GM10266 (cell line): ENCODE results near the gene BTN2A1.

Experiments used
- DNase-seq: peaks from one replicate; pipeline ENCODE4 v3.0.0; 2012; ENCODE audit errors: extremely low spot score
- CTCF ChIP-seq: IDR thresholded peaks from 2 replicates; pipeline ENCODE4 v1.5.1; 2012; ENCODE audit warnings: mild to moderate bottlenecking, low read depth; ENCODE audit not compliant: control insufficient read depth, insufficient read depth; ENCODE audit errors: missing control alignments

BTN2A1 gene

GRCh38 chr6:26472549-26473290 lies 15.0 kb downstream of the BTN2A1 start:
- no peak for TF ChIP-seq CTCF
- no peak for DNase-seq

- TF ChIP-seq CTCF, result no peak
Measured at GRCh38 chr6:26473429-26473757, 15.6 kb downstream of the BTN2A1 start.

GRCh38 chr6:26473758-26474438 lies 16.1 kb downstream of the BTN2A1 start:
- peak; percentile 75 for DNase-seq
- no peak for TF ChIP-seq CTCF

More at GRCh38 chr6:26473429-26473757, 15.6 kb downstream of the BTN2A1 start:
- DNase-seq, result no peak

- TF ChIP-seq CTCF, result no peak
- no peak for DNase-seq
Measured at GRCh38 chr6:26474439-26474881, 16.7 kb downstream of the BTN2A1 start.

- no peak for TF ChIP-seq CTCF
- DNase-seq, result no peak
Measured at GRCh38 chr6:26475823-26476729, 18.3 kb downstream of the BTN2A1 start.

GRCh38 chr6:26476896-26477295 lies 19.1 kb downstream of the BTN2A1 start:
- no peak for DNase-seq
- TF ChIP-seq CTCF, result no peak
